ENCODE results near the gene CNTNAP4.

CNTNAP4 gene

GRCh38 chr16:76409706-76410105 is 132.5 kb downstream of the CNTNAP4 start:
- DNase-seq = no peak

- DNase-seq = no peak
Measured at GRCh38 chr16:76421571-76421970, 144.4 kb downstream of the CNTNAP4 start.

GRCh38 chr16:76428858-76429257 is 151.7 kb downstream of the CNTNAP4 start:
- no peak for DNase-seq

- no peak for DNase-seq
Measured at GRCh38 chr16:76441391-76441790, 164.2 kb downstream of the CNTNAP4 start.

GRCh38 chr16:76441876-76442275 is 164.7 kb downstream of the CNTNAP4 start:
- DNase-seq = no peak

GRCh38 chr16:76443973-76444372 is 166.8 kb downstream of the CNTNAP4 start:
- no peak for DNase-seq

- no peak for DNase-seq
Measured at GRCh38 chr16:76444832-76445231, 167.6 kb downstream of the CNTNAP4 start.

- DNase-seq = no peak
Measured at GRCh38 chr16:76445815-76446214, 168.6 kb downstream of the CNTNAP4 start.

GRCh38 chr16:76446251-76446650 is 169.1 kb downstream of the CNTNAP4 start:
- no peak for DNase-seq

- DNase-seq = no peak
Measured at GRCh38 chr16:76450890-76451289, 173.7 kb downstream of the CNTNAP4 start.

- no peak for DNase-seq
Measured at GRCh38 chr16:76455257-76455656, 178.1 kb downstream of the CNTNAP4 start.

GRCh38 chr16:76456016-76456415 is 178.8 kb downstream of the CNTNAP4 start:
- DNase-seq = no peak

GRCh38 chr16:76459111-76459510 is 181.9 kb downstream of the CNTNAP4 start:
- no peak for DNase-seq

- DNase-seq = no peak
Measured at GRCh38 chr16:76461836-76462235, 184.6 kb downstream of the CNTNAP4 start.

- DNase-seq = no peak
Measured at GRCh38 chr16:76464955-76465620, 187.9 kb downstream of the CNTNAP4 start.

- no peak for DNase-seq
Measured at GRCh38 chr16:76466871-76467270, 189.7 kb downstream of the CNTNAP4 start.

- DNase-seq = no peak
Measured at GRCh38 chr16:76474048-76474447, 196.8 kb downstream of the CNTNAP4 start.

GRCh38 chr16:76478105-76478504 is 200.9 kb downstream of the CNTNAP4 start:
- no peak for DNase-seq

- DNase-seq = no peak
Measured at GRCh38 chr16:76483307-76483909, 206.2 kb downstream of the CNTNAP4 start.

GRCh38 chr16:76484020-76484419 is 206.8 kb downstream of the CNTNAP4 start:
- no peak for DNase-seq

GRCh38 chr16:76486740-76487139 is 209.5 kb downstream of the CNTNAP4 start:
- no peak for DNase-seq

GRCh38 chr16:76487411-76488064 is 210.3 kb downstream of the CNTNAP4 start:
- DNase-seq = no peak

GRCh38 chr16:76488065-76488417 is 210.8 kb downstream of the CNTNAP4 start:
- no peak for DNase-seq

GRCh38 chr16:76490036-76490639 is 212.9 kb downstream of the CNTNAP4 start:
- DNase-seq = no peak
